ENCODE data around the gene SMARCA4. TPM values are rescaled to one million over a fixed set of nuclear protein-coding genes. Genes with fewer than 3 reads are reported as not detected.

The SMARCA4 gene
- total RNA-seq, 1 experiment from 2014 or later = 261 TPM

- Histone ChIP-seq H3K14ac (ENCODE audit: insufficient read depth, low read length) (no peak overlapping the region), H2BK120ac (ENCODE audit: low read depth, low read length, poor library complexity, severe bottlenecking) (no peak overlapping the region), H3K27ac (ENCODE audit: insufficient read length, low read depth, low read length) (no peak overlapping the region), H3T11ph (ENCODE audit: low read length) (no peak overlapping the region), H4K8ac (replicated peaks; ENCODE audit: insufficient read length, low read depth, low read length) (no peak overlapping the region), H2AFZ (ENCODE audit: low read length) (no peak overlapping the region), H4K20me1 (ENCODE audit: control insufficient read depth, insufficient read depth, insufficient read length) (no peaks in the 10 kb centered on the region), H3K4me2 (ENCODE audit: insufficient read depth, insufficient read length, low read length) (no peak overlapping the region), H3K9ac (ENCODE audit: extremely low read depth, insufficient read length, low read length) (no peak overlapping the region), H2BK20ac (ENCODE audit: low read depth, low read length, poor library complexity, severe bottlenecking) (no peak overlapping the region), H3K79me1 (ENCODE audit: insufficient read depth, low read depth, low read length, poor library complexity, severe bottlenecking) (no peaks in the 10 kb centered on the region), H2AK5ac (ENCODE audit: insufficient read length, low read length) (no peak overlapping the region), H2BK12ac (ENCODE audit: insufficient read length, low read depth, low read length) (no peak overlapping the region), H3K4ac (ENCODE audit: low read depth, low read length) (no peak overlapping the region), H3K79me2 (ENCODE audit: insufficient read depth, low read length) (no peaks in the 10 kb centered on the region), H3K18ac (ENCODE audit: insufficient read length, low read depth, low read length) (no peak overlapping the region), H3K23me2 (ENCODE audit: insufficient read length, low read depth, low read length, poor library complexity, severe bottlenecking) (no peaks in the 10 kb centered on the region), H3K9me3 (ENCODE audit: control insufficient read depth, low read depth, low read length) (no peaks in the 10 kb centered on the region), H2BK15ac (ENCODE audit: low read depth, low read length) (no peak overlapping the region), H3K4me1 (ENCODE audit: insufficient read depth, low read length) (no peaks in the 10 kb centered on the region), H3K56ac (ENCODE audit: insufficient read length, low read depth, low read length) (no peak overlapping the region), H4K5ac (ENCODE audit: insufficient read length, low read depth, low read length) (no peak overlapping the region), H4K91ac (ENCODE audit: insufficient read length, low read depth, low read length) (no peak overlapping the region), H3K23ac (ENCODE audit: insufficient read length, low read depth, low read length) (no peak overlapping the region), H2BK5ac (ENCODE audit: insufficient read length, low read length) (no peak overlapping the region), H3K27me3 (ENCODE audit: insufficient read depth, low read length) (no peaks in the 10 kb centered on the region)
- Mint-ChIP-seq H3K4me3 (no peak overlapping the region), H3K4me1 (no peaks in the 10 kb centered on the region), H3K27me3 (ENCODE audit: low read depth) (no peaks in the 10 kb centered on the region), H3K27ac (0 out of 7 replicates have a peak overlapping the region, but pooled peaks of 1 of the 3 experiments have one; percentile 70), H3K9me3 (no peaks in the 10 kb centered on the region), H3K36me3 (ENCODE audit: insufficient read depth in 1 of 3, low read depth in 3 of 3) (peaks cover 42 to 81% (median 65%) of the 10 kb centered on the region in 3 experiments)
- TF ChIP-seq CTCF (conservative IDR thresholded peaks at IDR 0.05) = no peak
- no peak for DNase-seq
- WGBS (ENCODE audit: extremely low coverage, insufficient read length, low lambda C conversion rate) = no CpG with 5 or more reads among the region's 7 CpGs
These were observed 37.8 kb downstream of the SMARCA4 start for GRCh38 chr19:10998666-10999065.
